Natural killer cell (primary cell): ENCODE results near the gene CEP72. TPM values are rescaled to one million over a fixed set of nuclear protein-coding genes. Genes with fewer than 3 reads are reported as not detected.

Experiments
- ATAC-seq, 3 donors: fragments of 150-1000 bp in 2 of 3; fragments of 200-7000 bp in 1 of 3; cut with Tn5 transposase; 1 replicate in 1 of 3; 2 replicates in 2 of 3; pipeline ENCODE4 v1.10.0; 2021; ENCODE audit warnings: mild to moderate bottlenecking in 2 of 3, moderate library complexity in 2 of 3
- DNase-seq, 2 donors: peaks; one replicate each; pipeline versions ENCODE4 v3.0.0 to v3.0.0-alpha.2; 2013 to 2021; ENCODE audit warnings: mixed read lengths in 1 of 2
- H3K27ac ChIP-seq: one replicate; pipeline ENCODE4 v1.5.1; 2013; ENCODE audit warnings: mild to moderate bottlenecking, low read length
- H3K27me3 ChIP-seq: one replicate; pipeline ENCODE4 v1.6.1; 2013; ENCODE audit warnings: low read length; ENCODE audit not compliant: control insufficient read depth, insufficient read depth
- H3K36me3 ChIP-seq: one replicate; pipeline ENCODE4 v1.6.1; 2013; ENCODE audit warnings: low read length; ENCODE audit not compliant: control insufficient read depth, insufficient read depth
- H3K4me1 ChIP-seq: one replicate; pipeline ENCODE4 v1.6.1; 2013; ENCODE audit warnings: low read length; ENCODE audit not compliant: control insufficient read depth, insufficient read depth
- H3K4me3 ChIP-seq: one replicate; pipeline ENCODE4 v1.5.1; 2013; ENCODE audit warnings: low read length
- H3K9me3 ChIP-seq: one replicate; pipeline ENCODE4 v1.6.1; 2013; ENCODE audit warnings: low read length; ENCODE audit not compliant: control insufficient read depth, insufficient read depth
- H3K27ac Mint-ChIP-seq, 2 donors: one replicate each; pipeline ENCODE4 v1.8.0; 2022; ENCODE audit warnings: mild to moderate bottlenecking in 2 of 2, mixed read lengths in 2 of 2, moderate library complexity in 1 of 2
- H3K27me3 Mint-ChIP-seq, 2 donors: one replicate each; pipeline ENCODE4 v1.8.0; 2022; ENCODE audit warnings: low read depth in 2 of 2, mixed read lengths in 2 of 2
- H3K36me3 Mint-ChIP-seq: one replicate; pipeline ENCODE4 v1.8.0; 2022; ENCODE audit warnings: mixed read lengths
- H3K4me1 Mint-ChIP-seq, 2 donors: one replicate each; pipeline ENCODE4 v1.8.0; 2022; ENCODE audit warnings: mixed read lengths in 2 of 2
- H3K4me3 Mint-ChIP-seq: one replicate; pipeline ENCODE4 v1.8.0; 2022; ENCODE audit warnings: mild to moderate bottlenecking, moderate library complexity, mixed read lengths
- H3K9me3 Mint-ChIP-seq, 2 donors: one replicate each; pipeline ENCODE4 v1.8.0; 2022; ENCODE audit warnings: mixed read lengths in 2 of 2
- WGBS: methylation state at CpG from one replicate; pipeline ENCODE4 v1.1.7; 2013; ENCODE audit warnings: missing lambda C conversion rate; ENCODE audit not compliant: insufficient coverage; 5-methylcytosine and 5-hydroxymethylcytosine counted together
- intact Hi-C: fragments of 100-400 bp; cut with micrococcal nuclease; formaldehyde crosslinking; loops from one replicate; pipeline ENCODE4 v1.14.2; 2022
- total RNA-seq, 4 donors: library from RNA; stranded (reverse); fragments of 120-200 nt in 1 of 4; gene quantifications; one replicate each; pipeline versions ENCODE4 v1.2.3 to v1.2.4, GENCODE V29; 2013 to 2022
- TF ChIP-seq, protein P1 (sequence below): fragments of 200-600 bp; IDR thresholded peaks from one replicate; pipeline ENCODE4 v1.8.0; 2022; ENCODE audit warnings: antibody characterized with exemption

Gene CEP72
- total RNA-seq, 3 donors from 2014 or later (not counting 1 experiment from before 2014, with no cell fraction given), result 12.2 to 15.1 (median 12.3) TPM

DNA sequence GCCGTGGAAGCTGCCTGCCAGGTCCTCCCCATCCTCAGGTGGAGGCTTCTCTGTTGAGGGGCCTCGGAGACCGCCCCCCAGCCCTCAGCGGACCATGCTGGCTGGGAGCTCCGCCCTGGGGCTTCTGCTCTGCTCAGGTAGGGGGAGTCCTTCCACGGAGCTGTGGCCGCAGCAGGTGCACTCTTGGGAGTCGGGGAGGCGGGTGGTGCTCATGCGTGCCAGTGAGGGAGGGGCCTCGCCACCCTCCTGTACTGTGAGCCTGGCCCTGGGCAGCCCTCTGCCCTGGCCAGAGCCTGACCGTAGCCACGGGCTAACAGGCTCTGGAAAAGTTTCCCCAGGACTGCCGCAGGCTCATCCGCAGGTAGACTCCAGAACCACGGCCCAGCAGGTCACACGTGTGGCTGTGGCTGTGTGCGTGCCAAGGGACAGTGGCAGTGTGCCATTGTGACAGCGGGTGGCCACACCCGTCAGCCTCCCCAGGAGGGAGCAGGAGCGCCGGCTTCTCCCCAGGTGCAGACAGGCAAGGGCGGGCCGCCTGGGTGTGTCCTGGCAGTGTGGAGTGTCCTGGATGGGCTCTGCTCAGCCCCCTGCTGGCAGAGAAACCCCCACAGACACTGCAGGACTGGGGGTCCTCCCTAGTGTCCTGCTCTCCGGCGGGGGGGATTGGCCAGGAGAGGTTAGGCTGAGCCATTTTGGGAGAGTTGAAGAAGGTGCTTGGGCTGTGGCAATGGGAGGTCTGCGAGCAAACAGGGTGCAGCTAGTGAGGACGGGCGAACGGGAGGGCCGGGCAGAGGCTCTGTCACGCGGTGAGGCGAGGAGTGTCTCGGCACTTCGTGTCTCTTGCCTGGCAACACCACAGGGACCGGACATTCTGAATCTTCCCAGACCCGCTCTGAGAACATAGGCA is 51.5 kb downstream of the CEP72 start:
- ATAC-seq, result no peak
- Histone ChIP-seq H3K9me3 (no peaks in the 10 kb centered on the region), H3K27me3 (no peaks in the 10 kb centered on the region), H3K4me1 (no peaks in the 10 kb centered on the region), H3K36me3 (peaks cover 4% of the 10 kb centered on the region), H3K4me3 (no peak overlapping the region), H3K27ac (no peak overlapping the region)
- Mint-ChIP-seq H3K4me3 (no peak overlapping the region), H3K27ac (no peak overlapping the region), H3K36me3 (peaks cover 9% of the 10 kb centered on the region), H3K4me1 (no peaks in the 10 kb centered on the region), H3K27me3 (no peaks in the 10 kb centered on the region), H3K9me3 (no peaks in the 10 kb centered on the region)
- WGBS, result 97% methylated on average over 38 of the region's 38 CpGs
- intact Hi-C loops, result no loop called here
- DNase-seq, result no peak
- TF ChIP-seq, protein P1, sequence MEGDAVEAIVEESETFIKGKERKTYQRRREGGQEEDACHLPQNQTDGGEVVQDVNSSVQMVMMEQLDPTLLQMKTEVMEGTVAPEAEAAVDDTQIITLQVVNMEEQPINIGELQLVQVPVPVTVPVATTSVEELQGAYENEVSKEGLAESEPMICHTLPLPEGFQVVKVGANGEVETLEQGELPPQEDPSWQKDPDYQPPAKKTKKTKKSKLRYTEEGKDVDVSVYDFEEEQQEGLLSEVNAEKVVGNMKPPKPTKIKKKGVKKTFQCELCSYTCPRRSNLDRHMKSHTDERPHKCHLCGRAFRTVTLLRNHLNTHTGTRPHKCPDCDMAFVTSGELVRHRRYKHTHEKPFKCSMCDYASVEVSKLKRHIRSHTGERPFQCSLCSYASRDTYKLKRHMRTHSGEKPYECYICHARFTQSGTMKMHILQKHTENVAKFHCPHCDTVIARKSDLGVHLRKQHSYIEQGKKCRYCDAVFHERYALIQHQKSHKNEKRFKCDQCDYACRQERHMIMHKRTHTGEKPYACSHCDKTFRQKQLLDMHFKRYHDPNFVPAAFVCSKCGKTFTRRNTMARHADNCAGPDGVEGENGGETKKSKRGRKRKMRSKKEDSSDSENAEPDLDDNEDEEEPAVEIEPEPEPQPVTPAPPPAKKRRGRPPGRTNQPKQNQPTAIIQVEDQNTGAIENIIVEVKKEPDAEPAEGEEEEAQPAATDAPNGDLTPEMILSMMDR, result no peak

DNA sequence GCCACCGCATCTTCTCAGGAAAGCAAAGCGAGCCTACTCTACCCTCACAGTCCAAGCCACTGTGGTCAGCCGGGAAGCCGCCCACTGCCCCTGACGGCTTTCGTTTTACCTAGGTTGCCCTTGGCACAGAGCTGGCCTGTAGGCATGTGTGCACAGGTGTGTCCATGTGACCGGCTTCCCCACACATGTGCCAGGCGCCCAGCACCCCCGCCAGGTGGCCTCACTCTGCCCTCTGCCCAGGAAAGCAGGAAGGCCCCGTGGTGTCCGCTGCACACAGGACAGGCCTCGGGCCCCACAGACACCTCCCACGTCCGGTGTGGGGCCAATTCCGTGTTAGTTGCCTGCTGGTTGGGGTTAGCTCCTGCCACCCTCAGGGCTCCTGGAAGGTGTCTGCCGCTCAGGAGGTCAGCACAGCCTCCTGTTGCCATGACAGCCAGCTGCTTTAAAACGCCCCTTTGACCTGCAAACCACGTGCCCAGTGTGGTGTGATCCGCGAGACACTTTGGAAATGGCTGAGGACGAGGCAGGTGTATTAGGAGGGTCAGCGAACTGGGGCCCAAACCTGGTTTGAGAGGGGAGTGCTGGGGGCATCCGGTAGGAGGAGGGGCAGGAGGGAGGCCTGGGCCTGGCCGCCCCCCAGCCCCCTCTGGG is 52.3 kb downstream of the CEP72 start:
- no peak for ATAC-seq
- no peak for DNase-seq
- Histone ChIP-seq H3K36me3 (peaks cover 2% of the 10 kb centered on the region), H3K27ac (no peak overlapping the region), H3K4me3 (no peak overlapping the region), H3K4me1 (no peaks in the 10 kb centered on the region), H3K27me3 (no peaks in the 10 kb centered on the region), H3K9me3 (no peaks in the 10 kb centered on the region)
- 94% methylated on average over 24 of the region's 24 CpGs for WGBS
- Mint-ChIP-seq H3K4me1 (no peaks in the 10 kb centered on the region), H3K9me3 (no peaks in the 10 kb centered on the region), H3K27ac (no peak overlapping the region), H3K27me3 (no peaks in the 10 kb centered on the region), H3K4me3 (no peak overlapping the region), H3K36me3 (peaks cover 9% of the 10 kb centered on the region)
- TF ChIP-seq, protein P1, result no peak
- intact Hi-C loops, result no loop called here

DNA sequence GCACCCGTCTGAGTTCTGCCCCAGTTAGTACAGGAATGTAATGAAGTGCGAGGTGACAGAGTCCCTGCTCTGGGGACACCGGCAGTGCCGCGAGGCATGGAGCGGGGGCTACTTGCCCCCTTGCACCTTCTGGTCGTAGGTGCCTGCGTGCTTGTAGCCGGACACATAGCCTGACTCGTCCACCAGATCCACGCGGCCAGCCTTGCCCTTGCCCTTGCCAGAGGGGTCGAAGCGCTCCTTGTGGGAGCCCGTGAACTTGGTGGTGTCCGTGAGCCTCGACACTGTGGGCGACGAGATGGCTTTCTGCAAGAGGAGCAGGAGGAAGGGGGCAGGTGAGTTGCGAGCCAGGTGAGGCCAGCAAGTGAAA is 52.8 kb downstream of the CEP72 start:
- H3K36me3 Mint-ChIP-seq, result peaks cover 9% of the 10 kb centered on the region
- intact Hi-C loops, result no loop called here
- TF ChIP-seq, protein P1, result no peak
- no peaks in the 10 kb centered on the region for H3K9me3 Mint-ChIP-seq
- H3K36me3 ChIP-seq, result peaks cover 2% of the 10 kb centered on the region
- no peak overlapping the region for H3K27ac ChIP-seq
- H3K27ac Mint-ChIP-seq, result no peak overlapping the region
- no peaks in the 10 kb centered on the region for H3K9me3 ChIP-seq
- no peak for DNase-seq
- WGBS, result 95% methylated on average over 20 of the region's 20 CpGs
- H3K27me3 Mint-ChIP-seq, result no peaks in the 10 kb centered on the region
- H3K4me1 ChIP-seq, result no peaks in the 10 kb centered on the region
- no peak for ATAC-seq
- no peaks in the 10 kb centered on the region for H3K4me1 Mint-ChIP-seq
- H3K4me3 Mint-ChIP-seq, result no peak overlapping the region
- no peaks in the 10 kb centered on the region for H3K27me3 ChIP-seq
- no peak overlapping the region for H3K4me3 ChIP-seq
